Cardiac muscle cell (in vitro differentiated cells and primary cell): ENCODE measurements around the gene EIF3A. TPM values are rescaled to one million over a fixed set of nuclear protein-coding genes. Genes with fewer than 3 reads are reported as not detected.

Source experiments
- DNase-seq, 2 donors: peaks; one replicate each; pipeline versions ENCODE4 v3.0.0 to v3.0.0-alpha.2; 2010 to 2017; ENCODE audit warnings: low read depth in 1 of 2, low spot score in 1 of 2
- H3K27ac ChIP-seq: fragments of 200-600 bp; sonication (generic); 2 replicates; pipeline ENCODE4 v1.5.1; 2016
- H3K27me3 ChIP-seq: fragments of 200-600 bp; sonication (generic); 2 replicates; pipeline ENCODE4 v1.6.0; 2016; ENCODE audit warnings: control low read depth
- H3K36me3 ChIP-seq: fragments of 200-600 bp; sonication (generic); 2 replicates; pipeline ENCODE4 v1.5.1; 2016; ENCODE audit warnings: control low read depth
- H3K4me1 ChIP-seq: fragments of 200-600 bp; sonication (generic); 2 replicates; pipeline ENCODE4 v1.8.1; 2017; ENCODE audit warnings: low read depth, mild to moderate bottlenecking, mixed run types
- H3K4me3 ChIP-seq: fragments of 200-600 bp; sonication (generic); 2 replicates; pipeline ENCODE4 v1.5.1; 2016; ENCODE audit warnings: mild to moderate bottlenecking
- H3K9me3 ChIP-seq: fragments of 200-600 bp; sonication (generic); 2 replicates; pipeline ENCODE4 v1.5.1; 2017; ENCODE audit warnings: low read depth, mild to moderate bottlenecking, control low read depth
- CTCF ChIP-seq: IDR thresholded peaks from 2 replicates; pipeline ENCODE4 v1.5.1; 2012; ENCODE audit warnings: low read depth, mild to moderate bottlenecking, low read length
- polyA plus RNA-seq: library from polyadenylated mRNA; unstranded; fragments of >200 nt; fragmentation: Nextera tagmentation; extraction: Ambion mirVana; gene quantifications from 2 replicates; pipeline ENCODE4 v1.2.1, GENCODE V29; 2016
- total RNA-seq: library from RNA; depleted of rRNA; stranded (reverse); fragments of >200 nt; gene quantifications from 2 replicates; pipeline ENCODE4 v1.2.3, GENCODE V29; 2016

The EIF3A gene
- total and polyA plus RNA-seq, 2 experiments from 2014 or later, result 56.7 to 140 TPM

DNA sequence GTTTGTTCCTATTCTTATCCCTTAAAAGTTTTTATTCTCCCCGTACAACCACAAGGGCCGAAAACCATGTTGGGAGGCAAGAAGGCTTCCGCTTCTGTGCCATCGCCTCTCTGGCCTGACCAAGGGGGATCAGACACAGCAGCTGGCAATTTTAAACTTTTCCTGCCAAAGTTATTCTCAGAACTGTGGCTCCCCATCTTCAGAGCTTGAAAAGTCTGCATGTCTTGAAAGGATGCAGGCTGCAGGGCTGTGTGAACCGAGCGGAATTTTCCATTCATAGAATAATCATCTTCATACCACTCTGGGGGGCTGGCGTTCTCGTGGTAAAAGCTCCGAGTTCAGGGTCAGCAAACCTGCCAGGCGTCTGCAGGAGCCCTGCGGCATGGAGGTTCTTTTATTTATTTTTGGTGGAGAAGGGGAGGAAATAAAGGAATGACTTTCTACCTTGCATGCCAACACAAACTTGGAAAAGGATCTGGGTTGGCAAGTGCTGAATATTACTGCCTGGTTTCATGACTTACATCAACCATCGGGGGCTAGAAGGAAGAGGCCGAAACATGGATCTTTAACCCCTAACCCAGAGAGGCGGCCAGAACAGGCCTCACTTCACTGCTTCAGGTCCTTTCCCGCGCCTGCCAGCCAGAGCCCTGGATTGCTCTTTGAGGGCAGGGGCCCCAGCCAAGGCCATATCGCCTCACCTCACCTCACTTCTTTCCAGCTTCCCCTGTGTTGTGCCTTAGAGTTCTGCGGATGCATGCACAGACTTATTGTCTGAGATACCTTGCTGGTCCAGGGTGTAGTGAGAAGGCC is 54.1 kb downstream of the EIF3A start:
- Histone ChIP-seq H3K27ac (no peak overlapping the region), H3K4me1 (no peaks in the 10 kb centered on the region), H3K9me3 (no peaks in the 10 kb centered on the region), H3K36me3 (no peaks in the 10 kb centered on the region), H3K27me3 (no peaks in the 10 kb centered on the region), H3K4me3 (no peak overlapping the region)
- TF ChIP-seq CTCF, result no peak
- no peak for DNase-seq

- H3K27me3 ChIP-seq, result no peaks in the 10 kb centered on the region
- H3K4me1 ChIP-seq, result no peaks in the 10 kb centered on the region
- TF ChIP-seq CTCF, result no peak
- H3K9me3 ChIP-seq, result no peaks in the 10 kb centered on the region
- no peak overlapping the region for H3K27ac ChIP-seq
- no peak for DNase-seq
- H3K4me3 ChIP-seq, result no peak overlapping the region
- H3K36me3 ChIP-seq, result no peaks in the 10 kb centered on the region
These were observed 54.8 kb downstream of the EIF3A start for GRCh38 chr10:119025776-119026175.

GRCh38 chr10:119025336-119025735 is 55.3 kb downstream of the EIF3A start:
- Histone ChIP-seq H3K4me1 (no peaks in the 10 kb centered on the region), H3K27ac (no peak overlapping the region), H3K36me3 (no peaks in the 10 kb centered on the region), H3K9me3 (no peaks in the 10 kb centered on the region), H3K4me3 (no peak overlapping the region), H3K27me3 (no peaks in the 10 kb centered on the region)
- no peak for TF ChIP-seq CTCF
- DNase-seq, result peak; percentile 32 to 75

DNA sequence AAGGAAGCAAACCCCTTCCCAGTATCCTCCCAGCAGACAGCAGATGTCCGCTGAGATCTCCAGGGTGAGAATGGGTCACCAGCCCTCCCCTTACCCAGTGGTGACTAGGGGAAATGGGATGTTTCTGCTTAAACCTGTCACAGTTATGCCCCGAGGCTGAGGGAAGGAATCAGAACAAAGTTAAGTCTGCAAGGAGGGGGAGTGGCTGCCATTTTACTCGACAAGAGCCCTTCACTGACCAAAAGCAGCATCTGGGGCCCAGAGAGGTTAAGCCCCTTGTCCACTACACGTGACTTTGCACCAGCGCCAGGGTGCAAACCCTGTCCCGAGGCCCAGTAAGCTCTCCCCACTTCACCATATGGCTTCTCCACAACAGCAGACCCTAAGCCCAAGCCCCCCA is 55.7 kb downstream of the EIF3A start:
- no peak overlapping the region for H3K4me3 ChIP-seq
- H3K27me3 ChIP-seq, result no peaks in the 10 kb centered on the region
- no peaks in the 10 kb centered on the region for H3K36me3 ChIP-seq
- no peaks in the 10 kb centered on the region for H3K4me1 ChIP-seq
- TF ChIP-seq CTCF, result no peak
- H3K27ac ChIP-seq, result no peak overlapping the region
- DNase-seq, result no peak
- no peaks in the 10 kb centered on the region for H3K9me3 ChIP-seq

GRCh38 chr10:119023553-119023868 is 57.1 kb downstream of the EIF3A start:
- H3K27me3 ChIP-seq, result no peaks in the 10 kb centered on the region
- H3K4me1 ChIP-seq, result no peaks in the 10 kb centered on the region
- DNase-seq, result no peak
- H3K27ac ChIP-seq, result no peak overlapping the region
- H3K36me3 ChIP-seq, result no peaks in the 10 kb centered on the region
- H3K4me3 ChIP-seq, result no peak overlapping the region
- no peaks in the 10 kb centered on the region for H3K9me3 ChIP-seq
- TF ChIP-seq CTCF, result no peak
